A549 (cell line): ENCODE results near the gene MEAF6. TPM values are rescaled to one million over a fixed set of nuclear protein-coding genes. Genes with fewer than 3 reads are reported as not detected.

Source experiments
- ATAC-seq, 2 experiments: fragments of 200-7000 bp in 1 of 2; fragments of >200 bp in 1 of 2; cut with Nextera tagmentation in 1 of 2; cut with Tn5 transposase in 1 of 2; 3 replicates each; pipeline versions ENCODE4 v1.8.0 to v1.9.1; 2018 to 2020; ENCODE audit warnings: mild to moderate bottlenecking in 1 of 2, moderate library complexity in 1 of 2
- CTCF ChIA-PET: fragments of 300-600 bp; sonication (Branson Sonifier 250); formaldehyde crosslinking; extraction: SDS; loops from one replicate; lab custom pipeline; 2021; ENCODE audit warnings: antibody characterized with exemption, inconsistent platforms; lab: Yijun Ruan, JAX
- POLR2A ChIA-PET: fragments of 350-600 bp; formaldehyde crosslinking; extraction: SDS; loops from one replicate; lab custom pipeline; 2021; ENCODE audit warnings: antibody characterized with exemption, inconsistent platforms; lab: Yijun Ruan, JAX
- DNase-seq, 2 experiments: peaks; one replicate each; pipeline versions ENCODE4 v3.0.0 to v3.0.0-alpha.2; 2011 to 2016; ENCODE audit warnings: low read depth in 1 of 2, low spot score in 1 of 2
- FAIRE-seq: peaks from 2 replicates; lab custom pipeline; 2011; peaks lifted over from hg19 to GRCh38; lab: Jason Lieb, UNC
- H3K27ac ChIP-seq, 2 experiments: fragments of >200 bp; sonication (Bioruptor Twin); formaldehyde crosslinking; 3 replicates each; pipeline ENCODE4 v1.5.1; 2016 to 2017
- H3K4me1 ChIP-seq: fragments of >200 bp; sonication (Bioruptor Twin); formaldehyde crosslinking; 3 replicates; pipeline ENCODE4 v1.6.1; 2016
- H3K4me2 ChIP-seq: fragments of >200 bp; sonication (Bioruptor Twin); formaldehyde crosslinking; 3 replicates; pipeline ENCODE4 v1.6.1; 2016
- H3K4me3 ChIP-seq: fragments of >200 bp; sonication (Bioruptor Twin); formaldehyde crosslinking; 3 replicates; pipeline ENCODE4 v1.5.1; 2016
- H3K9me3 ChIP-seq: fragments of >200 bp; sonication (Bioruptor Twin); formaldehyde crosslinking; 3 replicates; pipeline ENCODE4 v1.6.1; 2016
- BHLHE40 ChIP-seq: IDR thresholded peaks from 2 replicates; pipeline ENCODE4 v1.6.1; 2012; ENCODE audit warnings: low read depth, low read length, inconsistent platforms
- CEBPB ChIP-seq, 2 experiments: fragments of >200 bp in 1 of 2; sonication (Bioruptor Twin) in 1 of 2; formaldehyde crosslinking in 1 of 2; IDR thresholded peaks; 2 replicates each; pipeline ENCODE4 v1.6.1; 2012 to 2016
- CHD4 ChIP-seq: fragments of 200-600 bp; sonication (generic); IDR thresholded peaks from 2 replicates; pipeline ENCODE4 v1.6.1; 2016; ENCODE audit warnings: antibody characterized with exemption, mild to moderate bottlenecking, borderline replicate concordance
- EHF ChIP-seq: fragments of 250-450 bp; sonication (Bioruptor Pico); IDR thresholded peaks from 2 replicates; pipeline ENCODE4 v1.5.0; 2020; ENCODE audit warnings: mild to moderate bottlenecking
- JUNB ChIP-seq: fragments of >200 bp; sonication (Bioruptor Twin); formaldehyde crosslinking; IDR thresholded peaks from 2 replicates; pipeline ENCODE4 v1.6.1; 2016
- KDM5A ChIP-seq: fragments of 200-600 bp; sonication (generic); IDR thresholded peaks from 2 replicates; pipeline ENCODE4 v1.6.1; 2016; ENCODE audit warnings: antibody characterized with exemption, mild to moderate bottlenecking
- MYC ChIP-seq: IDR thresholded peaks from 2 replicates; pipeline ENCODE4 v1.6.1; 2012; ENCODE audit warnings: mild to moderate bottlenecking, inconsistent platforms, low read length, improper control_type of control experiment, borderline replicate concordance
- RAD21 ChIP-seq, 2 experiments: fragments of >200 bp in 1 of 2; sonication (Bioruptor Twin) in 1 of 2; formaldehyde crosslinking in 1 of 2; IDR thresholded peaks in 1 of 2; conservative IDR thresholded peaks in 1 of 2; 2 replicates in 1 of 2; 3 replicates in 1 of 2; pipeline ENCODE4 v1.6.1; 2012 to 2018; ENCODE audit warnings: inconsistent platforms in 1 of 2
- RARB ChIP-seq: fragments of 250-450 bp; sonication (Bioruptor Pico); IDR thresholded peaks from 2 replicates; pipeline ENCODE4 v1.8.0; 2021; ENCODE audit warnings: mild to moderate bottlenecking, moderate library complexity
- TFCP2L1 ChIP-seq: fragments of 250-450 bp; sonication (Bioruptor Pico); IDR thresholded peaks from 2 replicates; pipeline ENCODE4 v1.5.0; 2021; ENCODE audit warnings: mild to moderate bottlenecking
- ZFP36 ChIP-seq: fragments of 450-650 bp; IDR thresholded peaks from 2 replicates; pipeline ENCODE4 v1.6.1; 2014; ENCODE audit warnings: borderline replicate concordance; ENCODE audit not compliant: partially characterized antibody
- WGBS: methylation state at CpG from one replicate; pipeline ENCODE4 v1.1.6; 2017; ENCODE audit errors: missing lambda C conversion rate; 5-methylcytosine and 5-hydroxymethylcytosine counted together
- polyA plus RNA-seq, 4 experiments: library from polyadenylated mRNA; depleted of rRNA in 3 of 4; stranded (reverse); fragments of >200 nt; fragmentation: RNase III in 1 of 4; extraction: RNeasy Plus Mini Kit Qiagen cat#74134 plus additional on column Dnase treatment in 1 of 4; gene quantifications; 2 replicates in 3 of 4; 3 replicates in 1 of 4; pipeline ENCODE4 v1.2.3, GENCODE V29; 2011 to 2017
- TF ChIP-seq, protein P1 (sequence below): fragments of 250-450 bp; sonication (Bioruptor Pico); IDR thresholded peaks from 2 replicates; pipeline ENCODE4 v1.5.0; 2021; ENCODE audit warnings: mild to moderate bottlenecking, moderate library complexity, borderline replicate concordance

MEAF6 gene
- polyA plus RNA-seq, 2 of the 4 experiments (the other 2 are of a cell fraction) = 39.4 to 45.4 TPM

DNA sequence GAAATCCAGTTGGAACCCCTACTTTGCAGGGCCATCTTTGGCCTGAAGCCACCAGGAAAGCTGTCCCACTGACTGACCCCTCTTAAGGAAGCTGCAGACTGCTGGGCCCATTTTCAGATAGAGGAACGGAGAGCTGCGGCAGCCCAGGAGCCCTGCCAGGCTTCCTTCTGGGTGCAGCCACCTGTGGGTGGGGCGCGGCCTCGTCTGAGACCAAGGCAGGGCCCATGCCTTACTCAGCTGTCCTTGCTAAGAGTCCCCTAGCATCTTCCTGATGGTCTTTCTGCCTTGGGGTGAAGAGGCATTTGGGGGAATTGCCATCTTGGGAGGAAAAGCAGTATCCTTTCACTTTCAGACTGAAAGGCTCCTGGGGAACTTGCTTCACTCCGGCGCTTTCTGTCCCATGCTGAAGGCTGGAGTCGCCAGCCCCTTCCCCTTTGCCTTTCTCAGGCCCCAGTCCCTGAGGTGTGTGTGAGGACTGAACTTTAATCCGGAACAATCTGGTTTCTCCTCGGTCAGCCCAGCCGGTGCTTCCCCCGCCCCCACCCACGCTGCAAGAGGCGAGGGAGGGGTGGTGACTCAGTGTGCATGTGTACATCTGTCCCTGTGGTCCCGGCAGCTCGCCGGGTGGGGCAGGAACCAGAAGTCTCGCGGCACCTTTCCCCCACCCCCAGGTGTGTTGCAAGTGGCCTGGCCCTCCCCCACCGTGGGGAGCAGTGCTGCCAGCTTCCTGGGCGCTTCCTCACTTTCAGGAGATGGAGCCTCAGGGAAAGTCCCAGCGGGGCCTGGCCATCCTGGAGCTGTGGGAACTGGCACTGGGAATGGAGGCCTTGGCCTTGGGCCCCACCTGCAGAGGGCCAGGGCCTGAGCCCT is 35.1 kb downstream of the MEAF6 start (continued):
- 0 out of 2 replicates have a peak, but pooled peaks have one; percentile 10 for TF ChIP-seq BHLHE40
- peak; percentile 40; the same call in 1 of the 2 replicates for TF ChIP-seq MYC
- TF ChIP-seq JUNB = peak; percentile 67; the same call in 1 of the 2 replicates

DNA sequence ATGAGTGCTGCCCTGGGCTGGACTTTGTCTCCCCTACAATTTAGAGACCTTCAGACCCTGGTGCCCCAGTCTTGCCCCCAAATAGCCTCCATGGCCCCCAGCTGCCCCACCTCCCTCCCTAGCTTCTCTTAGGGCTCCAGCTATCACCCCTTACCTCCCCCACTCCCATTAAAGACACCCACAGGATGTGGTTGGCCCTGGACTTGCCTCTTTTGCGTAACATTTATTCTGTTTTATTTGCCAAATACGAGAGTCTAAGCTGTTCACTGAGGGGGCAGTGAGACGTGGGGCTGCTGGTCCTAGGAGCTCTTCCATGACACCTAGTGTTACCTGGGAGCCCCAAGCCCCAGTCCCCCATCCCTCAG is 35.7 kb downstream of the MEAF6 start:
- DNase-seq (peak in 1 of 2 experiments; percentile 22), FAIRE-seq (no peak), ATAC-seq (no peak)
- H3K9me3 ChIP-seq = no peaks in the 10 kb centered on the region
- peak overlapping the region; percentile 90 for H3K4me2 ChIP-seq
- WGBS = 10% methylated on average over 3 of the region's 3 CpGs
- peak in 1 of 2 experiments; percentile 16; a peak in 1 of 4 replicates for TF ChIP-seq CEBPB (IDR thresholded peaks at IDR 0.05)
- TF ChIP-seq, protein P1, sequence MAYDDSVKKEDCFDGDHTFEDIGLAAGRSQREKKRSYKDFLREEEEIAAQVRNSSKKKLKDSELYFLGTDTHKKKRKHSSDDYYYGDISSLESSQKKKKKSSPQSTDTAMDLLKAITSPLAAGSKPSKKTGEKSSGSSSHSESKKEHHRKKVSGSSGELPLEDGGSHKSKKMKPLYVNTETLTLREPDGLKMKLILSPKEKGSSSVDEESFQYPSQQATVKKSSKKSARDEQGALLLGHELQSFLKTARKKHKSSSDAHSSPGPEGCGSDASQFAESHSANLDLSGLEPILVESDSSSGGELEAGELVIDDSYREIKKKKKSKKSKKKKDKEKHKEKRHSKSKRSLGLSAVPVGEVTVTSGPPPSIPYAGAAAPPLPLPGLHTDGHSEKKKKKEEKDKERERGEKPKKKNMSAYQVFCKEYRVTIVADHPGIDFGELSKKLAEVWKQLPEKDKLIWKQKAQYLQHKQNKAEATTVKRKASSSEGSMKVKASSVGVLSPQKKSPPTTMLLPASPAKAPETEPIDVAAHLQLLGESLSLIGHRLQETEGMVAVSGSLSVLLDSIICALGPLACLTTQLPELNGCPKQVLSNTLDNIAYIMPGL (CRISPR knock-in tag) = no peak
- no peak for TF ChIP-seq EHF (CRISPR knock-in tag)
- no peak for TF ChIP-seq TFCP2L1
- H3K4me3 ChIP-seq = peak overlapping the region; percentile 85
- POLR2A ChIA-PET = interaction anchor here (0.6 to 1.2 kb wide), 3 partner anchors 9 to 36 kb away, joined by 3 to 4 read pairs (median 3); partner anchors contain the start of gene MEAF6
- peaks cover 52% of the 10 kb centered on the region for H3K4me1 ChIP-seq
- CTCF ChIA-PET = interaction anchor here (1.0 to 17.9 kb wide), 7 partner anchors 9 to 203 kb away, joined by 3 to 209 read pairs (median 10); partner anchors contain the start of gene MEAF6
- H3K27ac ChIP-seq = peak overlapping the region; percentile 88 to 100

DNA sequence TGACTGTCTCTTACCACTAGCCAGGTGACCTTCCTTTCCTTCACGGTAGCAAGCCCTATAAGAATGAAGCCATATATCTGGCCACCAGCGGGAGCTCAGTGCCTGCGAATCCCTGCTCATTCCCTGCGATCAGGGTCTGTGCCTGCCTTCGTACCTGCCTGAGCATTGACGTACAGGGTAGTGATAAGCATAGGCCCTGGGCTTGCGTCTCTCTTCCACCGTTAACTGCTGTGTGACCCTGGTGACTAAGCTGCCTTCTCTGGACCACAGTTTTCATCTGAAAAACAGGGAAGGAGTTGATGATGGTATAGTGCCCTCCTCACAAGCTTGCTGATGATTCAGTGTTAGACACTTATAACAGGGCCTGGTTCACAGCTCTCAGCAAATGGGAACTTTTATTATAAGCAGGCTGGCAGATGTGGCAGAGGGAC is 36.1 kb downstream of the MEAF6 start:
- ChIA-PET POLR2A (interaction anchor here (0.6 to 1.2 kb wide), 4 partner anchors 9 to 36 kb away, joined by 3 to 8 read pairs (median 4); partner anchors contain the start of gene MEAF6), CTCF (interaction anchor here (1.0 to 17.9 kb wide), 7 partner anchors 9 to 203 kb away, joined by 3 to 209 read pairs (median 10); partner anchors contain the start of gene MEAF6)
- FAIRE-seq = no peak
- 38% methylated on average over 8 of the region's 8 CpGs for WGBS
- H3K4me2 ChIP-seq = peak overlapping the region; percentile 90
- ATAC-seq = no peak
- TF ChIP-seq ZFP36 (peak; percentile 27), KDM5A (no peak), RAD21 (conservative IDR thresholded peaks at IDR 0.05 in 1 of 2, IDR thresholded peaks at IDR 0.05 in 1 of 2) (0 out of 5 replicates have a peak, but pooled peaks of 1 of the 2 experiments have one; percentile 4)
- H3K4me3 ChIP-seq = peak overlapping the region; percentile 85
- peaks cover 48% of the 10 kb centered on the region for H3K4me1 ChIP-seq
- no peaks in the 10 kb centered on the region for H3K9me3 ChIP-seq
- DNase-seq = peak in 1 of 2 experiments; percentile 34
- H3K27ac ChIP-seq = peak overlapping the region; percentile 88 to 100

DNA sequence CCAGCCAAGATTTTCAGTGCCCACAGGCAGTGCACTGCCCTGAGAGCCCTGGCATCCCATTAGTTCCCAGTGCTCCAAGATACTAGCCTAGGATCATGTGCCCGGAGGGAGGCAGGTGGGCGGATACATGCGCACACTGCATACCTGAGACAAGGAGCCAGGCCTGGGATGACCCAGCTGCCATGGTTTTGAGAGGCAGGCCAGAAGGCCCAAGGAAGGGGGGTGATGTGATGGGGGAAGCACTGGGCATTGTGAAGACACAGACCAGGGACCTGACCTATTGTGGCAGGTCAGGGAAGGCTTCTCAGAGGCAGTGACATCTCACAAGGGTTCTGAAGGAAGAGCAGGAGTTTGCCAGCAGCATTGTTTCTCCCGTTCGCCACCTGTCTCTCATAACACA is 36.6 kb downstream of the MEAF6 start:
- 67% methylated on average over 3 of the region's 5 CpGs for WGBS
- H3K9me3 ChIP-seq = no peaks in the 10 kb centered on the region
- FAIRE-seq (no peak), DNase-seq (peak in 1 of 2 experiments; percentile 19), ATAC-seq (no peak)
- peaks cover 45% of the 10 kb centered on the region for H3K4me1 ChIP-seq
- CTCF ChIA-PET = interaction anchor here (0.6 to 17.9 kb wide), 7 partner anchors 10 to 36 kb away, joined by 3 to 209 read pairs (median 10); partner anchors contain the start of gene MEAF6
- H3K4me2 ChIP-seq = peak overlapping the region; percentile 90
- POLR2A ChIA-PET = interaction anchor here (0.6 to 1.4 kb wide), 4 partner anchors 9 to 118 kb away, joined by 3 to 8 read pairs (median 4); no protein-coding TSS in a partner anchor
- H3K27ac ChIP-seq = peak overlapping the region; percentile 88 to 100
- no peak for TF ChIP-seq RARB (CRISPR knock-in tag)
- TF ChIP-seq JUNB = no peak
- peak; percentile 84 for TF ChIP-seq ZFP36
- no peak for TF ChIP-seq CHD4
- TF ChIP-seq, protein P1 (CRISPR knock-in tag) = no peak
- peak overlapping the region; percentile 85 for H3K4me3 ChIP-seq
